Spleen (tissue), 11 donors: ENCODE data around the gene ETFRF1. TPM values are rescaled to one million over a fixed set of nuclear protein-coding genes. Genes with fewer than 3 reads are reported as not detected.

ENCODE experiments used
- DNase-seq: peaks from one replicate; pipeline ENCODE4 v3.0.0-alpha.2; 2020
- H3K27ac ChIP-seq, 8 donors: fragments of 200-600 bp; sonication (generic) in 7 of 8; 1 replicate in 4 of 8; 2 replicates in 4 of 8; pipeline versions ENCODE4 v1.5.0 to v1.8.0; 2016 to 2021; ENCODE audit warnings: inconsistent platforms in 4 of 8, mild to moderate bottlenecking in 4 of 8, moderate library complexity in 1 of 8
- H3K27me3 ChIP-seq, 7 donors: fragments of 200-600 bp; sonication (generic) in 6 of 7; replicated peaks in 1 of 7; 1 replicate in 4 of 7; 2 replicates in 3 of 7; pipeline versions ENCODE4 v1.5.0 to v1.8.0; 2016 to 2021; ENCODE audit warnings: inconsistent platforms in 3 of 7, mild to moderate bottlenecking in 1 of 7
- H3K36me3 ChIP-seq, 6 donors: fragments of 200-600 bp; sonication (generic) in 5 of 6; 1 replicate in 4 of 6; 2 replicates in 2 of 6; pipeline versions ENCODE4 v1.5.0 to v1.8.0; 2016 to 2021; ENCODE audit warnings: inconsistent platforms in 2 of 6
- H3K4me1 ChIP-seq, 6 donors: fragments of 200-600 bp; sonication (generic) in 5 of 6; 1 replicate in 3 of 6; 2 replicates in 3 of 6; pipeline versions ENCODE4 v1.5.0 to v1.8.0; 2016 to 2021; ENCODE audit warnings: inconsistent platforms in 3 of 6
- H3K4me3 ChIP-seq, 8 donors: fragments of 200-600 bp; sonication (generic) in 7 of 8; 1 replicate in 4 of 8; 2 replicates in 4 of 8; pipeline versions ENCODE4 v1.5.0 to v1.8.0; 2016 to 2021; ENCODE audit warnings: inconsistent platforms in 4 of 8, mild to moderate bottlenecking in 4 of 8, moderate library complexity in 2 of 8
- H3K9me3 ChIP-seq, 8 donors: fragments of 200-600 bp; sonication (generic) in 7 of 8; 1 replicate in 4 of 8; 2 replicates in 4 of 8; pipeline versions ENCODE4 v1.5.0 to v1.8.0; 2016 to 2021; ENCODE audit warnings: inconsistent platforms in 4 of 8
- CTCF ChIP-seq, 11 experiments: fragments of 200-600 bp in 7 of 11; fragments of 450-650 bp in 4 of 11; sonication (generic) in 4 of 11; IDR thresholded peaks in 8 of 11; conservative IDR thresholded peaks in 3 of 11; 1 replicate in 7 of 11; 2 replicates in 4 of 11; pipeline versions ENCODE4 v1.4.0 to v1.8.0; 2016 to 2021; ENCODE audit warnings: antibody characterized with exemption in 11 of 11, inconsistent platforms in 4 of 11, mild to moderate bottlenecking in 1 of 11
- POLR2A ChIP-seq, 3 donors: fragments of 450-650 bp; IDR thresholded peaks; one replicate each; pipeline ENCODE4 v1.5.1; 2017; ENCODE audit warnings: antibody characterized with exemption in 3 of 3, mild to moderate bottlenecking in 1 of 3
- POLR2AphosphoS5 ChIP-seq, 3 donors: sonication (generic); formaldehyde crosslinking; IDR thresholded peaks; one replicate each; pipeline ENCODE4 v1.5.1; 2017; ENCODE audit warnings: antibody characterized with exemption in 3 of 3
- WGBS, 5 donors: extraction: QIAGEN DNeasy Blood & Tissue Kit in 3 of 5; methylation state at CpG; one replicate each; pipeline versions ENCODE4 v1.1.5 to v1.1.7; 2013 to 2018; 5-methylcytosine and 5-hydroxymethylcytosine counted together
- intact Hi-C: fragments of 100-400 bp; cut with DNase I; formaldehyde crosslinking; loops from one replicate; pipeline ENCODE4 v1.15.0; 2023; ENCODE audit warnings: low total_unique reads
- polyA plus RNA-seq, 3 donors: library from polyadenylated mRNA; stranded (reverse); fragments of 200-250 nt; gene quantifications; one replicate each; pipeline ENCODE4 v1.2.1, GENCODE V29; 2013
- total RNA-seq, 7 donors: library from RNA; depleted of rRNA in 3 of 7; stranded (reverse); fragments of >200 nt in 3 of 7; fragmentation: NEBNext Ultra II Directional in 4 of 7; extraction: Animal tissue kit (Norgen Biotek cat#: 25700) in 4 of 7; gene quantifications; one replicate each; pipeline versions ENCODE4 v1.1.0 to v1.2.1, GENCODE V29; 2016 to 2021
- donor health status: healthy with polysubstance abuse.
- donor health status: DM: no; HTN: no; CAD: no; lungs with moderate emphysema.
- donor health status: DM: no; HTN: no; CAD: no.
- donor health status: Bipolar disorder and iron deficiency.
- donor health status: healthy.
- donor health status: DM: no; HTN: no; CAD: no.
- donor health status: DM: yes; HTN: yes; CAD: no.

ETFRF1 gene
- total and polyA plus RNA-seq, 10 donors = 17.2 to 50.0 (median 23.9) TPM

- Histone ChIP-seq H3K27me3 (no peaks in the 10 kb centered on the region), H3K4me3 (no peak overlapping the region), H3K9me3 (no peaks in the 10 kb centered on the region), H3K36me3 (peaks cover 0 to 49% (median 2%) of the 10 kb centered on the region in 6 donors), H3K4me1 (peaks cover 0 to 53% (median 14%) of the 10 kb centered on the region in 6 donors), H3K27ac (no peak overlapping the region)
- intact Hi-C loops = no loop called here
- DNase-seq = no peak
- no peak for TF ChIP-seq POLR2AphosphoS5 (IDR thresholded peaks at IDR 0.05)
Measured at GRCh38 chr12:25243680-25243990, 48.6 kb downstream of the ETFRF1 start.

DNA sequence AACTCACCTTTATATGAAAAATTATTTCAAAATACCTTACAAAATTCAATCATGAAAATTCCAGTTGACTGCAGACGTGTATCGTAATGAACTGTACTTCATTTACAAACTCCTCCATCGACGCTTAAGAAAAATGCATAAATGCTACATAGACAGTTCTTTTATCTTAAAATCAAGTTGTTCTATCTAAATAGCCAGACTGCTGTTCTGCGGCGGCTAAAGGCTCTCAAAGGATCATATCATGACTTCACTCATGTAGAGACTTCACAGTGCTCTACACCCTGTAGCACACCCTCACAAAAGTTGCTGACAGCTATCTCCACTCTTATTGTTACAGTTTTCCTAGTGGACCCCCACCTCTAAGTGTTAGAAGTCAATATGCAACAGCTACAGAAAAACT lies 50.5 kb downstream of the ETFRF1 start:
- H3K27me3 ChIP-seq = no peaks in the 10 kb centered on the region
- H3K4me3 ChIP-seq = no peak overlapping the region
- no peak overlapping the region for H3K27ac ChIP-seq
- WGBS, 5 donors = 95 to 99% (median 96%) methylated on average over 6 of the region's 6 CpGs
- no peak for TF ChIP-seq POLR2AphosphoS5 (IDR thresholded peaks at IDR 0.05)
- TF ChIP-seq CTCF (IDR thresholded peaks at IDR 0.05 in 8 of 11, conservative IDR thresholded peaks at IDR 0.05 in 3 of 11) = no peak
- no peak for TF ChIP-seq POLR2A (IDR thresholded peaks at IDR 0.05)
- no peaks in the 10 kb centered on the region for H3K9me3 ChIP-seq
- peaks cover 0 to 36% (median under 1%) of the 10 kb centered on the region in 6 donors for H3K36me3 ChIP-seq
- intact Hi-C loops = no loop called here
- no peak for DNase-seq
- H3K4me1 ChIP-seq = peaks cover 3 to 68% (median 28%) of the 10 kb centered on the region in 6 donors

GRCh38 chr12:25248137-25248536 lies 53.1 kb downstream of the ETFRF1 start:
- Histone ChIP-seq H3K4me1 (peaks cover 3 to 68% (median 35%) of the 10 kb centered on the region in 6 donors), H3K4me3 (no peak overlapping the region), H3K9me3 (no peaks in the 10 kb centered on the region), H3K36me3 (peaks cover 0 to 26% (median 0%) of the 10 kb centered on the region in 6 donors), H3K27ac (no peak overlapping the region), H3K27me3 (no peaks in the 10 kb centered on the region)
- 95 to 97% (median 96%) methylated on average over 20 of the region's 20 CpGs for WGBS, 5 donors
- TF ChIP-seq POLR2A (IDR thresholded peaks at IDR 0.05) (no peak), CTCF (IDR thresholded peaks at IDR 0.05 in 8 of 11, conservative IDR thresholded peaks at IDR 0.05 in 3 of 11) (no peak), POLR2AphosphoS5 (IDR thresholded peaks at IDR 0.05) (no peak)
- DNase-seq = no peak
- intact Hi-C loops = no loop called here

DNA sequence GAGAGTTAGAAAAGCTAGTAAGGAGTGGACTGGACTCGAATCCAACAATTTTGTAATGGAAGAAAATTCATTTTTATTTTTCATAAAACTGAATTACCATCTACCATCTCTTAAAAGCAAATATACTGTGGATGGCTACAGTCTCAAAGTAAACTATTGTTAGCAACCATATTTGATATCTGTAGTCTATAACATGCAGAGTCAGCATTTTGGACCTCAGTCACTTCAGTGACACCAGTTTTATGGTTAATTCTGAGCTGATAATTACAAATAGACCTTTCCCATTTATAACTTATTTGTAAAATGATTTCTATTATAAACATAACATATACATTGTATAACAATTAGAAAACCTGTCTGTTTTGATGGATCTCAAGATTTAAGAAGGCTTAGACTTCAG lies 53.7 kb downstream of the ETFRF1 start:
- intact Hi-C loops = no loop called here
- no peak for TF ChIP-seq POLR2AphosphoS5 (IDR thresholded peaks at IDR 0.05)
- TF ChIP-seq POLR2A (IDR thresholded peaks at IDR 0.05) = no peak
- TF ChIP-seq CTCF (IDR thresholded peaks at IDR 0.05 in 8 of 11, conservative IDR thresholded peaks at IDR 0.05 in 3 of 11) = no peak
- 93 to 98% (median 97%) methylated on average over 1 of the region's 1 CpG for whole genome bisulfite sequencing, 5 donors
- no peaks in the 10 kb centered on the region for H3K9me3 ChIP-seq
- H3K4me1 ChIP-seq = peaks cover 3 to 73% (median 39%) of the 10 kb centered on the region in 6 donors
- H3K27me3 ChIP-seq = no peaks in the 10 kb centered on the region
- DNase-seq = no peak
- H3K36me3 ChIP-seq = peaks cover 0 to 20% (median 0%) of the 10 kb centered on the region in 6 donors
- H3K27ac ChIP-seq = no peak overlapping the region
- H3K4me3 ChIP-seq = no peak overlapping the region
